RWPE2 (cell line): Measurements from ENCODE around the gene MAPKAPK2.

Experiments
- ATAC-seq: fragments of 200-7000 bp; cut with Tn5 transposase; 3 replicates; pipeline ENCODE4 v1.9.1; 2021; ENCODE audit warnings: low read depth
- DNase-seq: peaks from one replicate; pipeline ENCODE4 v3.0.0-alpha.2; 2020; ENCODE audit warnings: low spot score
- H3K27ac ChIP-seq: fragments of 450-650 bp; 2 replicates; pipeline ENCODE4 v1.5.1; 2017; ENCODE audit warnings: mild to moderate bottlenecking; ENCODE audit not compliant: poor library complexity, severe bottlenecking
- H3K27me3 ChIP-seq: fragments of 250-450 bp; sonication (Bioruptor Pico); 2 replicates; pipeline ENCODE4 v1.5.1; 2021; ENCODE audit warnings: mild to moderate bottlenecking, moderate library complexity; ENCODE audit not compliant: insufficient read depth, poor library complexity, severe bottlenecking
- H3K36me3 ChIP-seq: fragments of 250-450 bp; sonication (Bioruptor Pico); 2 replicates; pipeline ENCODE4 v1.5.1; 2020; ENCODE audit warnings: low read depth, mild to moderate bottlenecking, moderate library complexity
- H3K4me1 ChIP-seq: fragments of 250-450 bp; sonication (Bioruptor Pico); 2 replicates; pipeline ENCODE4 v1.5.1; 2021; ENCODE audit warnings: mild to moderate bottlenecking, moderate library complexity; ENCODE audit not compliant: insufficient read depth, poor library complexity, severe bottlenecking
- H3K4me3 ChIP-seq: fragments of 250-450 bp; sonication (Bioruptor Pico); 2 replicates; pipeline ENCODE4 v1.5.1; 2021; ENCODE audit warnings: mild to moderate bottlenecking, moderate library complexity; ENCODE audit not compliant: severe bottlenecking
- H3K9me3 ChIP-seq: fragments of 250-450 bp; sonication (Bioruptor Pico); 2 replicates; pipeline ENCODE4 v1.5.1; 2021; ENCODE audit warnings: mild to moderate bottlenecking, moderate library complexity; ENCODE audit not compliant: severe bottlenecking
- CTCF ChIP-seq: fragments of 450-650 bp; IDR thresholded peaks from one replicate; pipeline ENCODE4 v1.5.1; 2017; ENCODE audit warnings: mild to moderate bottlenecking, moderate library complexity; ENCODE audit not compliant: poor library complexity, severe bottlenecking

Gene MAPKAPK2

GRCh38 chr1:206779638-206780037 lies 94.9 kb downstream of the MAPKAPK2 start:
- H3K9me3 ChIP-seq: no peaks in the 10 kb centered on the region
- no peak for DNase-seq
- H3K27ac ChIP-seq: no peak overlapping the region
- H3K27me3 ChIP-seq: no peaks in the 10 kb centered on the region
- H3K36me3 ChIP-seq: no peaks in the 10 kb centered on the region
- no peaks in the 10 kb centered on the region for H3K4me1 ChIP-seq
- ATAC-seq: no peak
- H3K4me3 ChIP-seq: no peak overlapping the region
- no peak for TF ChIP-seq CTCF

- Histone ChIP-seq H3K4me1 (no peaks in the 10 kb centered on the region), H3K27me3 (no peaks in the 10 kb centered on the region), H3K36me3 (no peaks in the 10 kb centered on the region), H3K27ac (no peak overlapping the region), H3K9me3 (no peaks in the 10 kb centered on the region), H3K4me3 (no peak overlapping the region)
- no peak for TF ChIP-seq CTCF
- DNase-seq (no peak), ATAC-seq (no peak)
Measured at GRCh38 chr1:206782448-206782847, 97.7 kb downstream of the MAPKAPK2 start.

- no peak overlapping the region for H3K4me3 ChIP-seq
- no peak for TF ChIP-seq CTCF
- no peaks in the 10 kb centered on the region for H3K27me3 ChIP-seq
- H3K27ac ChIP-seq: no peak overlapping the region
- H3K9me3 ChIP-seq: no peaks in the 10 kb centered on the region
- H3K36me3 ChIP-seq: no peaks in the 10 kb centered on the region
- no peaks in the 10 kb centered on the region for H3K4me1 ChIP-seq
- DNase-seq: no peak
- ATAC-seq: no peak
Measured at GRCh38 chr1:206783506-206783905, 98.8 kb downstream of the MAPKAPK2 start.
